Measurements from ENCODE around the gene HECTD2.

The HECTD2 gene

DNA sequence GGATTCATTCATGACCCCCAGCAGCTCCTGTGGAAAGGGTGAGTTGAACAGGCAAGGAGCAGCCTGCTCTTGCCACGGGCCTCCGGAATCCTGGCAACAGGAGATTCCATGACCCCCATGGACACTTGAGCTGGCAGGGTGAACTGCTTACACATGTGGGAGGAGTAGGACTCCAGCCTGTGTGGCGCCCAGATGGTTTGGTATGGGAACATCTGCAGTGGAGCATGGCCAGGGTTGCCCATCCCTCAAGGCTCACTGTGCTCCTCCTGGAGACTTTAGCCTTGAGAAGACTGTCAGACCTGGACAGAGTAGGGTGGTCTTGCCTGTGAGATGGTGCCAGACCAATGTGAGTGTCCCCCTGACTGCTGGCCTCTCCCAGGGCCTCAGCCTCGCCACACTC, 57.0 kb downstream of the HECTD2 start:
- DNase-seq (ENCODE audit: low read depth in 1 of 2, low spot score in 1 of 2): no peak
- H3K27ac ChIP-seq (replicated peaks): no peak overlapping the region
- peaks cover 2% of the 10 kb centered on the region for H3K27me3 ChIP-seq (ENCODE audit: insufficient read depth, poor library complexity, severe bottlenecking)
- H3K4me3 ChIP-seq (replicated peaks; ENCODE audit: insufficient read depth, low read length): no peak overlapping the region
- TF ChIP-seq SPI1 (IDR thresholded peaks at IDR 0.05; ENCODE audit: borderline replicate concordance, low read depth) (no peak), GABPA (IDR thresholded peaks at IDR 0.05; ENCODE audit: low read depth) (no peak), POLR2AphosphoS5 (IDR thresholded peaks at IDR 0.05; ENCODE audit: low read depth) (no peak)
- TF ChIP-seq, protein P1, sequence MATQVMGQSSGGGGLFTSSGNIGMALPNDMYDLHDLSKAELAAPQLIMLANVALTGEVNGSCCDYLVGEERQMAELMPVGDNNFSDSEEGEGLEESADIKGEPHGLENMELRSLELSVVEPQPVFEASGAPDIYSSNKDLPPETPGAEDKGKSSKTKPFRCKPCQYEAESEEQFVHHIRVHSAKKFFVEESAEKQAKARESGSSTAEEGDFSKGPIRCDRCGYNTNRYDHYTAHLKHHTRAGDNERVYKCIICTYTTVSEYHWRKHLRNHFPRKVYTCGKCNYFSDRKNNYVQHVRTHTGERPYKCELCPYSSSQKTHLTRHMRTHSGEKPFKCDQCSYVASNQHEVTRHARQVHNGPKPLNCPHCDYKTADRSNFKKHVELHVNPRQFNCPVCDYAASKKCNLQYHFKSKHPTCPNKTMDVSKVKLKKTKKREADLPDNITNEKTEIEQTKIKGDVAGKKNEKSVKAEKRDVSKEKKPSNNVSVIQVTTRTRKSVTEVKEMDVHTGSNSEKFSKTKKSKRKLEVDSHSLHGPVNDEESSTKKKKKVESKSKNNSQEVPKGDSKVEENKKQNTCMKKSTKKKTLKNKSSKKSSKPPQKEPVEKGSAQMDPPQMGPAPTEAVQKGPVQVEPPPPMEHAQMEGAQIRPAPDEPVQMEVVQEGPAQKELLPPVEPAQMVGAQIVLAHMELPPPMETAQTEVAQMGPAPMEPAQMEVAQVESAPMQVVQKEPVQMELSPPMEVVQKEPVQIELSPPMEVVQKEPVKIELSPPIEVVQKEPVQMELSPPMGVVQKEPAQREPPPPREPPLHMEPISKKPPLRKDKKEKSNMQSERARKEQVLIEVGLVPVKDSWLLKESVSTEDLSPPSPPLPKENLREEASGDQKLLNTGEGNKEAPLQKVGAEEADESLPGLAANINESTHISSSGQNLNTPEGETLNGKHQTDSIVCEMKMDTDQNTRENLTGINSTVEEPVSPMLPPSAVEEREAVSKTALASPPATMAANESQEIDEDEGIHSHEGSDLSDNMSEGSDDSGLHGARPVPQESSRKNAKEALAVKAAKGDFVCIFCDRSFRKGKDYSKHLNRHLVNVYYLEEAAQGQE (IDR thresholded peaks at IDR 0.05; ENCODE audit: insufficient replicate concordance, low read depth): no peak
- TF ChIP-seq, protein P2, sequence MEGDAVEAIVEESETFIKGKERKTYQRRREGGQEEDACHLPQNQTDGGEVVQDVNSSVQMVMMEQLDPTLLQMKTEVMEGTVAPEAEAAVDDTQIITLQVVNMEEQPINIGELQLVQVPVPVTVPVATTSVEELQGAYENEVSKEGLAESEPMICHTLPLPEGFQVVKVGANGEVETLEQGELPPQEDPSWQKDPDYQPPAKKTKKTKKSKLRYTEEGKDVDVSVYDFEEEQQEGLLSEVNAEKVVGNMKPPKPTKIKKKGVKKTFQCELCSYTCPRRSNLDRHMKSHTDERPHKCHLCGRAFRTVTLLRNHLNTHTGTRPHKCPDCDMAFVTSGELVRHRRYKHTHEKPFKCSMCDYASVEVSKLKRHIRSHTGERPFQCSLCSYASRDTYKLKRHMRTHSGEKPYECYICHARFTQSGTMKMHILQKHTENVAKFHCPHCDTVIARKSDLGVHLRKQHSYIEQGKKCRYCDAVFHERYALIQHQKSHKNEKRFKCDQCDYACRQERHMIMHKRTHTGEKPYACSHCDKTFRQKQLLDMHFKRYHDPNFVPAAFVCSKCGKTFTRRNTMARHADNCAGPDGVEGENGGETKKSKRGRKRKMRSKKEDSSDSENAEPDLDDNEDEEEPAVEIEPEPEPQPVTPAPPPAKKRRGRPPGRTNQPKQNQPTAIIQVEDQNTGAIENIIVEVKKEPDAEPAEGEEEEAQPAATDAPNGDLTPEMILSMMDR (IDR thresholded peaks at IDR 0.05; ENCODE audit: insufficient read depth, low read length): no peak

DNA sequence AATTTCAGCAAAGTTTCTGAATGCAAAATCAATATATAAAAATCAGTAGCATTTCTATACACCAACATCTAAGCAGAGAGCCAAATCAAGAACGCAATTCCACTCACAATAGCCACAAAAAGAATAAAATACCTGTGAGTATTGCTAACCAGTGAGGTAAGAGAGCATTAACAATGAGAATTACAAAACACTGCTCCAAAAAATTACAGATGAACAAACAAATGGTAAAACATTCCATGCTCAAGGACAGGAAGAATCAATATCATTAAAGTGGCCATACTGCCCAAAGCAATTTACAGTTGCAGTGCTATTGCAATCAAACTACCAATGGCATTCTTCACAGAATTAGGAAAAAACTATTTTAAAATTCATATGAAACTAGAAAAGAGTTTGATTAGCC, 61.5 kb downstream of the HECTD2 start:
- TF ChIP-seq SPI1 (IDR thresholded peaks at IDR 0.05; ENCODE audit: borderline replicate concordance, low read depth): no peak
- TF ChIP-seq, protein P2 (IDR thresholded peaks at IDR 0.05; ENCODE audit: insufficient read depth, low read length): no peak
- Histone ChIP-seq H3K27ac (replicated peaks) (no peak overlapping the region), H3K27me3 (ENCODE audit: insufficient read depth, poor library complexity, severe bottlenecking) (peaks cover 2% of the 10 kb centered on the region), H3K4me3 (replicated peaks; ENCODE audit: insufficient read depth, low read length) (no peak overlapping the region)
- DNase-seq (ENCODE audit: low read depth in 1 of 2, low spot score in 1 of 2): no peak

DNA sequence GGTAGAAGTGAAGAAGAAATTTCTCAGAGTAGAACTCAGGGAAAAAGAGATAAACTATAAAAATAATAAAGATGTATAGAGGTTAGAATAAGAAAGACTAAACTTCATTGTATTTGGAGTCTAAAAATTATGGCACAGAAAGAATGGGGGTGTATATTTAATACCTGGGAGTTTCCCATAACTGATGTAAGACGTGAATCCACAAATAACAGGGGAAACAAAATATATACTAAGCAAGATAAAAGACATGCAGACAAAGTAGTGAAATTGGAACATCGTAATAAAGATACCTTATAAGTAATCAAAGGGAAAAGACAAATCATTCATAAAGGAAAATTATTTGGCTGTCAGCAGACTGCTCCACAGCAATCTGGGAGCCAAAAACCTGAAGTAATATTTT, 62.8 kb downstream of the HECTD2 start:
- Histone ChIP-seq H3K27me3 (ENCODE audit: insufficient read depth, poor library complexity, severe bottlenecking) (peaks cover 2% of the 10 kb centered on the region), H3K27ac (replicated peaks) (no peak overlapping the region), H3K4me3 (replicated peaks; ENCODE audit: insufficient read depth, low read length) (no peak overlapping the region)
- DNase-seq (ENCODE audit: low read depth in 1 of 2, low spot score in 1 of 2): no peak
- TF ChIP-seq, protein P1 (IDR thresholded peaks at IDR 0.05; ENCODE audit: insufficient replicate concordance, low read depth): no peak
- TF ChIP-seq GABPA (IDR thresholded peaks at IDR 0.05; ENCODE audit: low read depth): no peak

DNA sequence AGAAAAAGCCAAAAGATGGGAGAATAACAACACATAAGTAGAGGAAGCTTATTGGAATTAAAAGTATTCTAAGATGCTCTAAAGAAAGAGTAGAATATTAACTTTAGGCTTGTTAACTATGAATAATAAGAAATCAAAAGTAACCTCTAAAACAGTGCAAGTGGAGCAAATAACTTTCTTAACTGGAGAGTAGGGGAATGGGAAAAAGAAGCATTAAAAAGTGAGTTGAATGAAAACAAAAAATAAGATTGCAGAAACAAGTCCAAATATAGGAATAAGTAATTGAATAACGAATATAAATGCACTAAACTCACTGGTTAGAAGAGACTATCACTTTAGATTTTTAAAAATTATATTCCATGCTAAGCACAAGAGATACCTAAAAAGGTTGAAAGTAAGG, 63.9 kb downstream of the HECTD2 start:
- TF ChIP-seq POLR2AphosphoS5 (IDR thresholded peaks at IDR 0.05; ENCODE audit: low read depth): no peak
- TF ChIP-seq SPI1 (IDR thresholded peaks at IDR 0.05; ENCODE audit: borderline replicate concordance, low read depth): no peak
- TF ChIP-seq, protein P2 (IDR thresholded peaks at IDR 0.05; ENCODE audit: insufficient read depth, low read length): no peak
- TF ChIP-seq GABPA (IDR thresholded peaks at IDR 0.05; ENCODE audit: low read depth): no peak
- TF ChIP-seq, protein P1 (IDR thresholded peaks at IDR 0.05; ENCODE audit: insufficient replicate concordance, low read depth): no peak
- no peak overlapping the region for H3K4me3 ChIP-seq (replicated peaks; ENCODE audit: insufficient read depth, low read length)

More for the DNA sequence above, 63.9 kb downstream of the HECTD2 start:
- Histone ChIP-seq H3K27me3 (ENCODE audit: insufficient read depth, poor library complexity, severe bottlenecking) (peaks cover 2% of the 10 kb centered on the region), H3K27ac (replicated peaks) (no peak overlapping the region)
- DNase-seq (ENCODE audit: low read depth in 1 of 2, low spot score in 1 of 2): no peak

Data from HL-60 (cell line).